Lung (tissue), 12 donors: ENCODE measurements around the gene SERPING1. TPM values are rescaled to one million over a fixed set of nuclear protein-coding genes. Genes with fewer than 3 reads are reported as not detected.
"Not testable (repeated sequence)": the region's sequence is repeated elsewhere in the genome, so short reads cannot be mapped to it uniquely, and the experiment has no call there.

ENCODE experiments used
- ATAC-seq: fragments of 200-7000 bp; cut with Tn5 transposase; one replicate; pipeline ENCODE4 v1.9.1; 2020; ENCODE audit warnings: moderate number of reproducible peaks; ENCODE audit not compliant: insufficient read depth, low FRiP score
- DNase-seq, 3 donors: peaks; one replicate each; pipeline ENCODE4 v3.0.0-alpha.2; 2013 to 2017
- H3K27ac ChIP-seq, 2 donors: one replicate each; pipeline ENCODE4 v1.5.1; 2013; ENCODE audit warnings: mild to moderate bottlenecking in 2 of 2, moderate library complexity in 2 of 2, control low read depth in 1 of 2, inconsistent platforms in 1 of 2, low read depth in 1 of 2, low read length in 1 of 2
- H3K27me3 ChIP-seq, 3 donors: one replicate each; pipeline ENCODE4 v1.5.1; 2013; ENCODE audit warnings: low read length in 2 of 3; ENCODE audit not compliant: control insufficient read depth in 3 of 3, insufficient read depth in 3 of 3
- H3K36me3 ChIP-seq, 4 donors: one replicate each; pipeline ENCODE4 v1.5.1; 2013; ENCODE audit warnings: low read length in 4 of 4, mild to moderate bottlenecking in 1 of 4, moderate library complexity in 1 of 4; ENCODE audit not compliant: control insufficient read depth in 4 of 4, insufficient read depth in 4 of 4
- H3K4me1 ChIP-seq, 5 donors: one replicate each; pipeline ENCODE4 v1.5.1; 2013; ENCODE audit warnings: low read length in 5 of 5, mild to moderate bottlenecking in 2 of 5, moderate library complexity in 1 of 5; ENCODE audit not compliant: control insufficient read depth in 5 of 5, insufficient read depth in 5 of 5
- H3K4me3 ChIP-seq: one replicate; pipeline ENCODE4 v1.5.1; 2013; ENCODE audit warnings: mild to moderate bottlenecking, control low read depth, moderate library complexity
- H3K9ac ChIP-seq, 2 donors: one replicate each; pipeline ENCODE4 v1.5.1; 2013; ENCODE audit warnings: low read length in 2 of 2, control low read depth in 1 of 2; ENCODE audit not compliant: insufficient read depth in 1 of 2
- H3K9me3 ChIP-seq, 4 donors: one replicate each; pipeline ENCODE4 v1.5.1; 2013; ENCODE audit warnings: low read length in 3 of 4, mild to moderate bottlenecking in 1 of 4, moderate library complexity in 1 of 4; ENCODE audit not compliant: control insufficient read depth in 4 of 4, insufficient read depth in 3 of 4
- CTCF ChIP-seq: IDR thresholded peaks from 2 replicates; pipeline ENCODE4 v1.5.1; 2012; ENCODE audit warnings: mild to moderate bottlenecking; ENCODE audit errors: control extremely low read depth, extremely low read depth
- WGBS, 2 donors: extraction: QIAGEN DNeasy Blood & Tissue Kit; methylation state at CpG; one replicate each; pipeline ENCODE4 v1.1.7; 2013; 5-methylcytosine and 5-hydroxymethylcytosine counted together
- polyA plus RNA-seq, 2 donors: library from polyadenylated mRNA; stranded (reverse); fragments of 200-250 nt; gene quantifications; one replicate each; pipeline ENCODE4 v1.2.1, GENCODE V29; 2013
- total RNA-seq, 2 donors: library from RNA; depleted of rRNA in 1 of 2; stranded (reverse); fragments of >200 nt in 1 of 2; gene quantifications; one replicate each; pipeline ENCODE4 v1.2.1, GENCODE V29; 2014 to 2021
- donor health status: control.
- donor health status: control.
- donor health status: Bipolar disorder and iron deficiency.
- donor health status: healthy.
- donor health status: DM: yes; HTN: yes; CAD: no.

Gene SERPING1
- total and polyA plus RNA-seq, 4 donors, result 102 to 418 (median 310) TPM

- ATAC-seq (peak; percentile 68), DNase-seq (peak; percentile 73 to 86 (median 74))
- TF ChIP-seq CTCF, result no peak
- Histone ChIP-seq H3K27ac (no peak within 1 kb of the TSS), H3K4me3 (no peak within 1 kb of the TSS), H3K4me1 (peaks cover 0 to 53% (median 30%) of the 10 kb centered on the region in 5 donors), H3K36me3 (no peaks in the 10 kb centered on the region), H3K9ac (peak within 1 kb of the TSS in 1 of 2 donors; percentile 34), H3K9me3 (peaks cover 0 to 2% (median 0%) of the 10 kb centered on the region in 4 donors), H3K27me3 (no peaks in the 10 kb centered on the region)
- WGBS, 2 donors, result 14 to 16% methylated on average over 15 of the region's 15 CpGs
Observed at GRCh38 chr11:57649826-57650738, 52.6 kb downstream of the SERPING1 start, which contains the start of gene YPEL4. TSS of gene YPEL4 (minus strand) at chr11:57649912. CDS start at chr11:57647107, 2,805 bp downstream.

- no peaks in the 10 kb centered on the region for H3K36me3 ChIP-seq
- H3K9ac ChIP-seq, result no peak overlapping the region
- no peak overlapping the region for H3K4me3 ChIP-seq
- ATAC-seq (no peak), DNase-seq (peak in 1 of 3 donors; percentile 22)
- H3K9me3 ChIP-seq, result peaks cover 0 to 2% (median 0%) of the 10 kb centered on the region in 4 donors
- H3K27me3 ChIP-seq, result no peaks in the 10 kb centered on the region
- no peak overlapping the region for H3K27ac ChIP-seq
- 69 to 70% methylated on average over 5 of the region's 5 CpGs for WGBS, 2 donors
- TF ChIP-seq CTCF, result no peak
- peaks cover 0 to 49% (median 27%) of the 10 kb centered on the region in 5 donors for H3K4me1 ChIP-seq
Observed at GRCh38 chr11:57650739-57651090, 53.2 kb downstream of the SERPING1 start.

- WGBS, 2 donors, result 84 to 91% methylated on average over 7 of the region's 7 CpGs
- Histone ChIP-seq H3K27me3 (no peaks in the 10 kb centered on the region), H3K9ac (no peak overlapping the region), H3K9me3 (peaks cover 0 to 2% (median 0%) of the 10 kb centered on the region in 4 donors), H3K4me1 (peaks cover 0 to 43% (median 23%) of the 10 kb centered on the region in 5 donors), H3K36me3 (no peaks in the 10 kb centered on the region), H3K4me3 (no peak overlapping the region), H3K27ac (no peak overlapping the region)
- TF ChIP-seq CTCF, result no peak
- DNase-seq (no peak), ATAC-seq (no peak)
Observed at GRCh38 chr11:57651408-57651807, 53.9 kb downstream of the SERPING1 start.

GRCh38 chr11:57652230-57652629 is 54.7 kb downstream of the SERPING1 start:
- H3K27me3 ChIP-seq, ATAC-seq, H3K9ac ChIP-seq, H3K27ac ChIP-seq, H3K9me3 ChIP-seq, H3K4me3 ChIP-seq, H3K36me3 ChIP-seq: not testable (repeated sequence)
- WGBS, 2 donors, result 71 to 78% methylated on average over 14 of the region's 14 CpGs
- H3K4me1 ChIP-seq, result peaks cover 0 to 40% (median 18%) of the 10 kb centered on the region in 5 donors
- DNase-seq, result peak in 1 of 3 donors; percentile 38
